ENCODE results near the gene B4GALT5. TPM values are rescaled to one million over a fixed set of nuclear protein-coding genes. Genes with fewer than 3 reads are reported as not detected.

Gene B4GALT5
- polyA plus RNA-seq, 1 of the 3 experiments (the other 2 are of a cell fraction), result 35.1 TPM

DNA sequence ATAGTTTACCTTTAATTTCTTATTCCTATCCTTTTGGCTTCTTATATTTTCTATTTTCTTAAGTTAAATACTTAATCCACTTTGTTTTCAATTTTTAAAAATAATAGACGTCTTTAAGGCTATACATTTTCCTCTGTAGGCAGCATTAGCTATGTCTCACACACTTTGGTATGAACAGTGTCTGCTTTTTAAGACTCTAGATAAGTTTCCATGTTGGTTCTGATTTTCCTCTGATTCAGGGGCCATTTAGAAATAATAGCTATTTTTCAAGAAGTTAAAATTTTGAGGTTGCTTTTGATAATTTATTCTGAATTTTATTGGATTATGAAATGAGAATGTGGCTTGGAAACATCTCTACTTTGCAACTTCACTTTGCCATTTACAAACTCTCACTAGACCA is 91.4 kb downstream of the B4GALT5 start (continued):
- TF ChIP-seq PBX3 (IDR thresholded peaks at IDR 0.05), result no peak

- no peak overlapping the region for H3K4me2 ChIP-seq
- ChIA-PET POLR2A (no interaction called here), CTCF (interaction anchor here (0.7 to 1.5 kb wide), 4 partner anchors 8 to 227 kb away, joined by 4 to 6 read pairs (median 4); no protein-coding TSS in a partner anchor)
These were observed 93.1 kb downstream of the B4GALT5 start for GRCh38 chr20:49620364-49621240.

DNA sequence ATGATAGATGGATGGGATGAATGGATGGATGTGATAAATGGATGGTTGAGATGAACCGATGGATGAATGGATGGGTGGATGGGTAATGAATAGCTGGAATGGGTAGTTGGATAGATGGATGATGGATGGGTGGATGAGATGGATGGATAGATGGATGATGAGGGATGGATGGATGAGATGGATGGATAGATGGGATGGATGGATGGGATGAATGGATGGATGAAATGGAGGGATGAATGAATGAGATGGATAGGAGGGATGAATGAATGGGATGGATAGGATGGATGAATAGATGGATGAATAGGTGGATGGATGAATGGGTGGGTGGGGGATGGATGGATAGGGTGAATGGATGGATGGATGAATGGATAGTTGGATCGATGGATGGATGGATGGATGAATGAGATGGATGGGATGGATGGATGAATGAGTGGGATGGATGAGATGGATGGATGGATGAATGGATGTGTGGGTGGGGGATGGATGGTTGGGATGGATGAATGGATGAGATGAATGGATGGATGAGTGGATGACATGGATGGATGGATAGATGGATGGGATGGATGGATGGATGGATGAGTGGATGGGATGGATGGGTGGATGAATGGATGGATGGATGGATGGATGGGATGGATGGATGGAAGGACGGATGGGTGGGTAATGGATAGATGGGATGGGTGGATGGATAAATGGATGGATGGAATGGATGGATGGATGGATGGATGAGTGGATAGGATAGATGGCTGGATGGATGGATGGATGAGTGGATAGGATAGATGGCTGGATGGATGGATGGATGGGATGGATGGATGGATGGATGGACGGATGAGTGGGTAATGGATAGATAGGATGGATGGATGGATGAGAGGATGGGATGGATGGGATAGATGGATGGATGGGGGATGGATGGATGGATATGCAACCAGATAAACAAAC is 94.3 kb downstream of the B4GALT5 start:
- Histone ChIP-seq H4K20me1 (ENCODE audit: insufficient read depth) (no peaks in the 10 kb centered on the region), H3K36me3 (replicated peaks in 1 of 2; ENCODE audit: control insufficient read depth in 1 of 2, insufficient read depth in 2 of 2, low read length in 1 of 2) (no peaks in the 10 kb centered on the region), H3K27me3 (ENCODE audit: insufficient read depth) (no peaks in the 10 kb centered on the region), H3K9me2 (no peaks in the 10 kb centered on the region), H3F3A (replicated peaks; ENCODE audit: insufficient read depth) (no peaks in the 10 kb centered on the region), H3K4me2 (no peak overlapping the region), H3K4me1 (ENCODE audit: control insufficient read depth in 1 of 2, insufficient read depth in 2 of 2, low read depth in 1 of 2, low read length in 1 of 2) (no peaks in the 10 kb centered on the region; a peak in 1 of 4 replicates), H3K9ac (no peak overlapping the region), H3K4me3 (ENCODE audit: low read depth in 2 of 2, low read length in 1 of 2) (no peak overlapping the region), H3K9me3 (peaks cover 9% of the 10 kb centered on the region; the same call in 1 of the 2 replicates), H2AFZ (ENCODE audit: low read depth) (no peak overlapping the region), H3K27ac (ENCODE audit: low read depth in 2 of 2, low read length in 1 of 2) (no peak overlapping the region), H3K79me2 (ENCODE audit: insufficient read depth) (no peaks in the 10 kb centered on the region)
- TF ChIP-seq, protein P1, sequence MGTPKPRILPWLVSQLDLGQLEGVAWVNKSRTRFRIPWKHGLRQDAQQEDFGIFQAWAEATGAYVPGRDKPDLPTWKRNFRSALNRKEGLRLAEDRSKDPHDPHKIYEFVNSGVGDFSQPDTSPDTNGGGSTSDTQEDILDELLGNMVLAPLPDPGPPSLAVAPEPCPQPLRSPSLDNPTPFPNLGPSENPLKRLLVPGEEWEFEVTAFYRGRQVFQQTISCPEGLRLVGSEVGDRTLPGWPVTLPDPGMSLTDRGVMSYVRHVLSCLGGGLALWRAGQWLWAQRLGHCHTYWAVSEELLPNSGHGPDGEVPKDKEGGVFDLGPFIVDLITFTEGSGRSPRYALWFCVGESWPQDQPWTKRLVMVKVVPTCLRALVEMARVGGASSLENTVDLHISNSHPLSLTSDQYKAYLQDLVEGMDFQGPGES (IDR thresholded peaks at IDR 0.05; ENCODE audit: low read depth, low read length), result no peak
- no peak for TF ChIP-seq NRF1 (IDR thresholded peaks at IDR 0.05; ENCODE audit: low read depth, low read length)
- TF ChIP-seq, protein P2, sequence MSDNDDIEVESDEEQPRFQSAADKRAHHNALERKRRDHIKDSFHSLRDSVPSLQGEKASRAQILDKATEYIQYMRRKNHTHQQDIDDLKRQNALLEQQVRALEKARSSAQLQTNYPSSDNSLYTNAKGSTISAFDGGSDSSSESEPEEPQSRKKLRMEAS (IDR thresholded peaks at IDR 0.05; ENCODE audit: low read depth), result no peak
- no peak for TF ChIP-seq SIN3A (IDR thresholded peaks at IDR 0.05; ENCODE audit: borderline replicate concordance, low read depth, low read length)
- TF ChIP-seq EP300 (IDR thresholded peaks at IDR 0.05; ENCODE audit: borderline replicate concordance in 1 of 2, low read depth in 1 of 2, low read length in 1 of 2), result no peak
- TF ChIP-seq, protein P3, sequence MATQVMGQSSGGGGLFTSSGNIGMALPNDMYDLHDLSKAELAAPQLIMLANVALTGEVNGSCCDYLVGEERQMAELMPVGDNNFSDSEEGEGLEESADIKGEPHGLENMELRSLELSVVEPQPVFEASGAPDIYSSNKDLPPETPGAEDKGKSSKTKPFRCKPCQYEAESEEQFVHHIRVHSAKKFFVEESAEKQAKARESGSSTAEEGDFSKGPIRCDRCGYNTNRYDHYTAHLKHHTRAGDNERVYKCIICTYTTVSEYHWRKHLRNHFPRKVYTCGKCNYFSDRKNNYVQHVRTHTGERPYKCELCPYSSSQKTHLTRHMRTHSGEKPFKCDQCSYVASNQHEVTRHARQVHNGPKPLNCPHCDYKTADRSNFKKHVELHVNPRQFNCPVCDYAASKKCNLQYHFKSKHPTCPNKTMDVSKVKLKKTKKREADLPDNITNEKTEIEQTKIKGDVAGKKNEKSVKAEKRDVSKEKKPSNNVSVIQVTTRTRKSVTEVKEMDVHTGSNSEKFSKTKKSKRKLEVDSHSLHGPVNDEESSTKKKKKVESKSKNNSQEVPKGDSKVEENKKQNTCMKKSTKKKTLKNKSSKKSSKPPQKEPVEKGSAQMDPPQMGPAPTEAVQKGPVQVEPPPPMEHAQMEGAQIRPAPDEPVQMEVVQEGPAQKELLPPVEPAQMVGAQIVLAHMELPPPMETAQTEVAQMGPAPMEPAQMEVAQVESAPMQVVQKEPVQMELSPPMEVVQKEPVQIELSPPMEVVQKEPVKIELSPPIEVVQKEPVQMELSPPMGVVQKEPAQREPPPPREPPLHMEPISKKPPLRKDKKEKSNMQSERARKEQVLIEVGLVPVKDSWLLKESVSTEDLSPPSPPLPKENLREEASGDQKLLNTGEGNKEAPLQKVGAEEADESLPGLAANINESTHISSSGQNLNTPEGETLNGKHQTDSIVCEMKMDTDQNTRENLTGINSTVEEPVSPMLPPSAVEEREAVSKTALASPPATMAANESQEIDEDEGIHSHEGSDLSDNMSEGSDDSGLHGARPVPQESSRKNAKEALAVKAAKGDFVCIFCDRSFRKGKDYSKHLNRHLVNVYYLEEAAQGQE (IDR thresholded peaks at IDR 0.05; ENCODE audit: low read depth, low read length), result no peak
- POLR2A ChIA-PET, result no interaction called here
- WGBS (ENCODE audit: low lambda C conversion rate), result 58% methylated on average over 4 of the region's 4 CpGs
- no peak for DNase-seq
- CTCF ChIA-PET, result interaction anchor here (0.9 to 2.0 kb wide), 2 partner anchors 9 to 227 kb away, joined by 3 to 7 read pairs; no protein-coding TSS in a partner anchor

More at GRCh38 chr20:49620364-49621240, 93.1 kb downstream of the B4GALT5 start:
- Histone ChIP-seq H2AFZ (ENCODE audit: low read depth) (no peak overlapping the region), H3K4me3 (ENCODE audit: low read depth in 2 of 2, low read length in 1 of 2) (no peak overlapping the region), H3K27me3 (ENCODE audit: insufficient read depth) (no peaks in the 10 kb centered on the region), H3K36me3 (replicated peaks in 1 of 2; ENCODE audit: control insufficient read depth in 1 of 2, insufficient read depth in 2 of 2, low read length in 1 of 2) (no peaks in the 10 kb centered on the region), H4K20me1 (ENCODE audit: insufficient read depth) (no peaks in the 10 kb centered on the region), H3K79me2 (ENCODE audit: insufficient read depth) (no peaks in the 10 kb centered on the region), H3F3A (replicated peaks; ENCODE audit: insufficient read depth) (no peaks in the 10 kb centered on the region), H3K4me1 (ENCODE audit: control insufficient read depth in 1 of 2, insufficient read depth in 2 of 2, low read depth in 1 of 2, low read length in 1 of 2) (no peaks in the 10 kb centered on the region), H3K9me2 (no peaks in the 10 kb centered on the region), H3K27ac (ENCODE audit: low read depth in 2 of 2, low read length in 1 of 2) (no peak overlapping the region), H3K9me3 (peaks cover 9% of the 10 kb centered on the region; the same call in 1 of the 2 replicates), H3K9ac (no peak overlapping the region)
- TF ChIP-seq MEF2A (IDR thresholded peaks at IDR 0.05; ENCODE audit: borderline replicate concordance, low read depth) (no peak), ELF1 (IDR thresholded peaks at IDR 0.05) (no peak), NRF1 (IDR thresholded peaks at IDR 0.05; ENCODE audit: low read depth, low read length) (no peak), TCF12 (IDR thresholded peaks at IDR 0.05) (no peak), RFX5 (IDR thresholded peaks at IDR 0.05; ENCODE audit: low read length) (no peak)
- TF ChIP-seq, protein P2 (IDR thresholded peaks at IDR 0.05; ENCODE audit: low read depth), result no peak
- 67% methylated on average over 8 of the region's 12 CpGs for WGBS (ENCODE audit: low lambda C conversion rate)
- DNase-seq, result no peak

Measured in SK-N-SH (cell line).